Caco-2 (cell line): ENCODE data around the gene POLE4. TPM values are rescaled to one million over a fixed set of nuclear protein-coding genes. Genes with fewer than 3 reads are reported as not detected.

ENCODE experiments used
- BruUV-seq: library from RNA; stranded (reverse); fragments of 400-500 nt; replicated peaks from 2 replicates; lab custom pipeline; 2021; lab: Mats Ljungman, UMichigan
- CTCF ChIA-PET: fragments of 300-600 bp; sonication (Branson Sonifier 250); formaldehyde crosslinking; loops from one replicate; lab custom pipeline; 2022; ENCODE audit warnings: antibody characterized with exemption; lab: Charles Lee
- POLR2A ChIA-PET: fragments of 300-600 bp; sonication (Branson Sonifier 250); formaldehyde crosslinking; loops from one replicate; lab custom pipeline; 2022; ENCODE audit warnings: antibody characterized with exemption; lab: Charles Lee
- DNase-seq, 2 experiments: peaks; one replicate each; pipeline versions ENCODE4 v3.0.0 to v3.0.0-alpha.2; 2020 to 2022
- H3K27me3 ChIP-seq: replicated peaks from 2 replicates; pipeline ENCODE4 v1.6.0; 2011; ENCODE audit warnings: low read length; ENCODE audit not compliant: control insufficient read depth, insufficient read depth
- H3K36me3 ChIP-seq: 2 replicates; pipeline ENCODE4 v1.5.1; 2011; ENCODE audit warnings: low read length; ENCODE audit not compliant: control insufficient read depth, insufficient read depth
- H3K4me1 ChIP-seq: fragments of 250-450 bp; sonication (Bioruptor Pico); 2 replicates; pipeline ENCODE4 v1.5.1; 2020; ENCODE audit warnings: mild to moderate bottlenecking
- H3K4me3 ChIP-seq: 2 replicates; pipeline ENCODE4 v1.5.1; 2011; ENCODE audit warnings: low read depth, mild to moderate bottlenecking, control low read depth, low read length
- H3K9me3 ChIP-seq: fragments of 250-450 bp; sonication (Bioruptor Pico); 2 replicates; pipeline ENCODE4 v1.5.1; 2020; ENCODE audit warnings: mild to moderate bottlenecking, moderate library complexity
- H3K27ac Mint-ChIP-seq: one replicate; pipeline ENCODE4 v1.8.0; 2022; ENCODE audit warnings: mixed read lengths; ENCODE audit not compliant: unreplicated experiment
- H3K27me3 Mint-ChIP-seq: one replicate; pipeline ENCODE4 v1.8.0; 2022; ENCODE audit warnings: mixed read lengths; ENCODE audit not compliant: insufficient read depth, unreplicated experiment
- H3K36me3 Mint-ChIP-seq: one replicate; pipeline ENCODE4 v1.8.0; 2022; ENCODE audit warnings: mild to moderate bottlenecking, mixed read lengths; ENCODE audit not compliant: insufficient read depth, unreplicated experiment
- H3K4me1 Mint-ChIP-seq: one replicate; pipeline ENCODE4 v1.8.0; 2022; ENCODE audit warnings: low read depth, mixed read lengths; ENCODE audit not compliant: unreplicated experiment
- H3K4me3 Mint-ChIP-seq: one replicate; pipeline ENCODE4 v1.8.0; 2022; ENCODE audit warnings: mild to moderate bottlenecking, moderate library complexity, mixed read lengths; ENCODE audit not compliant: unreplicated experiment
- H3K9me3 Mint-ChIP-seq: one replicate; pipeline ENCODE4 v1.8.0; 2022; ENCODE audit warnings: mixed read lengths; ENCODE audit not compliant: unreplicated experiment
- intact Hi-C: fragments of 100-400 bp; cut with micrococcal nuclease; formaldehyde crosslinking; loops from one replicate; pipeline ENCODE4 v1.10.0; 2022; ENCODE audit not compliant: unreplicated experiment
- total RNA-seq: library from RNA; stranded (reverse); gene quantifications from 2 replicates; pipeline ENCODE4 v1.2.3, GENCODE V29; 2022
- TF ChIP-seq, protein P1 (sequence below), 2 experiments: fragments of 200-600 bp in 1 of 2; IDR thresholded peaks; 1 replicate in 1 of 2; 2 replicates in 1 of 2; pipeline versions ENCODE4 v1.5.1 to v1.8.0; 2011 to 2022; ENCODE audit warnings: antibody characterized with exemption in 1 of 2, control low read depth in 1 of 2, inconsistent platforms in 1 of 2, low read depth in 1 of 2, low read length in 1 of 2, mild to moderate bottlenecking in 1 of 2, moderate library complexity in 1 of 2; ENCODE audit not compliant: insufficient read depth in 1 of 2, severe bottlenecking in 1 of 2, unreplicated experiment in 1 of 2

Gene POLE4
- total RNA-seq, 1 experiment from 2014 or later: 117 TPM

DNA sequence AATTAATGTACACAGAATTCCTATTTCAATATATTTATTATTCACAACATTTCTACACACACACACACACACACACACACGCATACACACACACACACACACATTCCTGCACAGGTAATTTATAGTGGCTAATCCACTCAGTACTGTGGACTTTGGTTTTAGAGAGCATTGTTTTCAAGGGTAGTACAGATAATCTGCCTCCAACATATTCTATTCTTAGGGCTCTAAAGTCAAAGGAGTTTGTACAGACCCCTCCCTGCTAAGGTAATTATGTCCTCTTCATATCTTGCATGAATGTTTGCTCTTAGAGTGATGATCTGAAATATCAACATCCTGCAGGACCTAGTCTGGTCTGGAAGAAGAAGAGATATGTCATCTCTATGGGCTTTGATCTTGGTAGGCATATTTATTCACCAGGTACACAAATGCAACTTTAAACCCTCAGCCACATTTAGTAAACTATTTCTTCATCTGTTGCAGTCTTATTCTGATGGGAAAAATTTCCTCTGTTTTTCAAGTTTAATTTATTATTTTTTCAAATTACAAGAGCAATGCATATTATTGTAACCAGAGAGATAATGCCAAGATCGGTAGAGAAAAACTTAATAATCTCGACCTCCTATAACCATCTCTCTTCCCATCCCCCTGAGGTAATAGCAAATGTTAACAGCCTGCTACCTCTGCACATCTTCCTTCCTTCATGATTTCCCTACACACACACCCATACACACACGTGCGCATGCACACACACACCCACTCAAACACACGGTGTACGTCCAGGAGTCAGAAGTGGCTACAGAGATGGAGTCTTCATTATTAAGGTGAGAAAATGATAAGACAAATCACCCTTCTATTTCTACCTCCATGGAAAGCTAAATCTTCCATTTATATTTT, 18.3 kb upstream of the POLE4 start:
- Histone ChIP-seq H3K4me1 (peaks cover 40% of the 10 kb centered on the region), H3K4me3 (no peak overlapping the region), H3K27me3 (no peaks in the 10 kb centered on the region), H3K36me3 (no peaks in the 10 kb centered on the region), H3K9me3 (no peaks in the 10 kb centered on the region)
- ChIA-PET CTCF (no interaction called here), POLR2A (no interaction called here)
- no peaks in the 10 kb centered on the region for H3K9me3 Mint-ChIP-seq
- peak overlapping the region; percentile 3 for H3K27ac Mint-ChIP-seq
- BruUV-seq: no TSS peak
- peak; percentile 67 to 68 for DNase-seq
- H3K36me3 Mint-ChIP-seq: no peaks in the 10 kb centered on the region
- TF ChIP-seq, protein P1, sequence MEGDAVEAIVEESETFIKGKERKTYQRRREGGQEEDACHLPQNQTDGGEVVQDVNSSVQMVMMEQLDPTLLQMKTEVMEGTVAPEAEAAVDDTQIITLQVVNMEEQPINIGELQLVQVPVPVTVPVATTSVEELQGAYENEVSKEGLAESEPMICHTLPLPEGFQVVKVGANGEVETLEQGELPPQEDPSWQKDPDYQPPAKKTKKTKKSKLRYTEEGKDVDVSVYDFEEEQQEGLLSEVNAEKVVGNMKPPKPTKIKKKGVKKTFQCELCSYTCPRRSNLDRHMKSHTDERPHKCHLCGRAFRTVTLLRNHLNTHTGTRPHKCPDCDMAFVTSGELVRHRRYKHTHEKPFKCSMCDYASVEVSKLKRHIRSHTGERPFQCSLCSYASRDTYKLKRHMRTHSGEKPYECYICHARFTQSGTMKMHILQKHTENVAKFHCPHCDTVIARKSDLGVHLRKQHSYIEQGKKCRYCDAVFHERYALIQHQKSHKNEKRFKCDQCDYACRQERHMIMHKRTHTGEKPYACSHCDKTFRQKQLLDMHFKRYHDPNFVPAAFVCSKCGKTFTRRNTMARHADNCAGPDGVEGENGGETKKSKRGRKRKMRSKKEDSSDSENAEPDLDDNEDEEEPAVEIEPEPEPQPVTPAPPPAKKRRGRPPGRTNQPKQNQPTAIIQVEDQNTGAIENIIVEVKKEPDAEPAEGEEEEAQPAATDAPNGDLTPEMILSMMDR (IDR thresholded peaks at IDR 0.05; ENCODE audit: insufficient read depth in 1 of 2, low read depth in 1 of 2, low read length in 1 of 2, severe bottlenecking in 1 of 2, unreplicated experiment in 1 of 2): no peak
- no peaks in the 10 kb centered on the region for H3K27me3 Mint-ChIP-seq
- H3K4me1 Mint-ChIP-seq: peaks cover 30% of the 10 kb centered on the region
- peak overlapping the region; percentile 20 for H3K4me3 Mint-ChIP-seq
- intact Hi-C loops: loop anchor here (1.0 to 2.0 kb wide), 3 partner anchors 8 to 19 kb away; partner anchors contain the start of gene POLE4

DNA sequence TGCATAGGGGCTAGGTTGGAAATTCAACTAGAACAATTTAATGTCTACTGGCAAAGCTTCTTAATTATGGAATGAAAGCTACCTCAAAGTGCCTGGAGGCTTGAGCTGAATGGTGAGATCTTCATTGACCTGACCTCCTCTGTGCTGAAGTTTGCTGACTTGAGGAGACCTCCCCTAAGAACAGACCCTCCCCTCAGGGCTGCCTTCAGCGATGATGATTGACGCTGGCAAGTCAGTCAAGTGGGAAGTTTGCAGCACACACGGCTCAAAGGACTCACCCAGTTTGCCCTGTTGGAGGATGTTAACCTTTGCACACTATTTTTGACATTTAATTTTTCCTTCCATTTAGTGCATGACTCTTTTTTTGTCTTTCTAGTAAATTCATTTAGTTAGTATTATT, 17.2 kb upstream of the POLE4 start:
- BruUV-seq: no TSS peak
- H3K9me3 Mint-ChIP-seq: no peaks in the 10 kb centered on the region
- CTCF ChIA-PET: no interaction called here
- TF ChIP-seq, protein P1 (IDR thresholded peaks at IDR 0.05; ENCODE audit: insufficient read depth in 1 of 2, low read depth in 1 of 2, low read length in 1 of 2, severe bottlenecking in 1 of 2, unreplicated experiment in 1 of 2): no peak
- POLR2A ChIA-PET: no interaction called here
- H3K4me1 ChIP-seq: peaks cover 40% of the 10 kb centered on the region
- no peaks in the 10 kb centered on the region for H3K27me3 Mint-ChIP-seq
- no peak overlapping the region for H3K4me3 ChIP-seq
- H3K36me3 Mint-ChIP-seq: no peaks in the 10 kb centered on the region
- intact Hi-C loops: loop anchor here (2.0 kb wide), 1 partner anchor 20 kb away; no protein-coding TSS in a partner anchor
- no peak for DNase-seq
- H3K4me3 Mint-ChIP-seq: no peak overlapping the region
- H3K36me3 ChIP-seq: no peaks in the 10 kb centered on the region
- no peak overlapping the region for H3K27ac Mint-ChIP-seq
- peaks cover 30% of the 10 kb centered on the region for H3K4me1 Mint-ChIP-seq
- H3K9me3 ChIP-seq: no peaks in the 10 kb centered on the region
- no peaks in the 10 kb centered on the region for H3K27me3 ChIP-seq

DNA sequence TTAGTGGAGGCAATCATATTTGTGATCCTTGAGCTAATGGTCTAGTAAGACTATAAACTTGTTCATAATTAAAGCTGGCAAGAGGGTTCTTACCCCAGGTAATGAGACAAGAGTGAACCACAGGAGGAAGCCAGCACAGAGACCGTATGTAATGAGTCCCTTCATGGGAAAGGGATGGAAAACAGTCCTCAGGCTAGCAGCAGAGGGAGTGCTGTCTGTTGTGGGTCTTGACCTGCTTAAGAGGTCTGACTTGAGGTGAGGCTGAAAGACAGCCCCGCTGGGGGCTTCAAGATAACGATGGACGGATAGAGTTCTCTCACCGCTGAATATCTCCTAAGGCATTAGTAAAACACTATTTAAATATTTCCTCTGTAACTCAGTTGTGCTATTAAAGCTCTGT, 16.2 kb upstream of the POLE4 start:
- Histone ChIP-seq H3K36me3 (no peaks in the 10 kb centered on the region), H3K4me1 (peaks cover 48% of the 10 kb centered on the region), H3K9me3 (peaks cover 6% of the 10 kb centered on the region; the same call in 1 of the 2 replicates), H3K27me3 (no peaks in the 10 kb centered on the region), H3K4me3 (no peak overlapping the region)
- TF ChIP-seq, protein P1 (IDR thresholded peaks at IDR 0.05; ENCODE audit: insufficient read depth in 1 of 2, low read depth in 1 of 2, low read length in 1 of 2, severe bottlenecking in 1 of 2, unreplicated experiment in 1 of 2): no peak
- Mint-ChIP-seq H3K36me3 (no peaks in the 10 kb centered on the region), H3K9me3 (no peaks in the 10 kb centered on the region), H3K27me3 (no peaks in the 10 kb centered on the region), H3K27ac (no peak overlapping the region), H3K4me1 (peaks cover 24% of the 10 kb centered on the region), H3K4me3 (no peak overlapping the region)
- CTCF ChIA-PET: no interaction called here
- no TSS peak for BruUV-seq
- intact Hi-C loops: no loop called here
- DNase-seq: no peak
- POLR2A ChIA-PET: no interaction called here
